GF-D8 (cell line): Measurements from ENCODE around the gene DLL1.
"Not testable (repeated sequence)": the region's sequence is repeated elsewhere in the genome, so short reads cannot be mapped to it uniquely, and the experiment has no call there.

Experiments used
- DNase-seq: peaks from one replicate; lab custom pipeline; 2025; lab: John Stamatoyannopoulos, UW

The DLL1 gene

DNA sequence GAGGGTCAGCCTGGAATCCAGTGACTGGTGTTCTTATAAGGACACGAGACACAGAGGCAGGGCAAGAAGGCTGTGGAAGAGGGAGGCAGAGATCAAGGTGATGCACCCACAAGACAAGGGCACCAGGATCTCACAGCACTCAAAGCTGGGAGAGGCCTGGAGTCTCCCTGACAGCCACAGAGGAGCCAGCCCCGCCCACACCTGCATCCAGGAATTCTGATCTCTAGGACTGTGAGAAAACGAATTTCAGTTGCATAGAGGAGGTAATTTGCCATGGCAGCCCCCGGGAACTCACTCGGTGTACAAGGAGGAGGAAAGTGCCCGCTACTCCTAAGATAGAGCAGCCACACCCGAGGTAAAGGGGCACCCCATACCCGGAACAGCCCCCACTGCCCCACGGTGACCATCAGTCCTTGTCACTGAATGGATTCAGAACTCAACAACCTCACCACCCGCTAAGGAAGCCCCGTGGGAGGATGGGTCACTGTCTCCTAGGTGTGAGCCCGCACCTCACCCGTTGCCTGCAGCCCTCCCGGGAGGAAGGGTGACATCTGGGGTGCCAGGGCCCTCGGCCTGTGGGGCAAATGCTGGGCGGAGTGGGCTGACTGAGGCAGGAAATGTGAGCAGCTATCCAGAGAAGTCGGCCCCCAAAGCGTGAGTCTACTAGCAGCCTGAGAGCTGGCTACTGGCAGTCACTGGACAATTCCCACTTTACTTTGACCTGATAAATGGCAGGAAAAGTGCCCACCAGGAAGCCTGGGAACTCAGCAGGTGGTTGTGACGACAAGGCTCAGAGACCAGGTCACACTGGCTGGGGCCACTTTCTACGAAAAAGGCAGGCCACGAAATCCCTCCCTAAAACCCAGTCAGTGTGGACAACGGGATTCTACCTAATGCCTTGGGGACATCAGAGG is 22.4 kb downstream of the DLL1 start:
- DNase-seq, result no peak

- DNase-seq, result no peak
Observed at GRCh38 chr6:170267688-170268087, 23.2 kb downstream of the DLL1 start.

DNA sequence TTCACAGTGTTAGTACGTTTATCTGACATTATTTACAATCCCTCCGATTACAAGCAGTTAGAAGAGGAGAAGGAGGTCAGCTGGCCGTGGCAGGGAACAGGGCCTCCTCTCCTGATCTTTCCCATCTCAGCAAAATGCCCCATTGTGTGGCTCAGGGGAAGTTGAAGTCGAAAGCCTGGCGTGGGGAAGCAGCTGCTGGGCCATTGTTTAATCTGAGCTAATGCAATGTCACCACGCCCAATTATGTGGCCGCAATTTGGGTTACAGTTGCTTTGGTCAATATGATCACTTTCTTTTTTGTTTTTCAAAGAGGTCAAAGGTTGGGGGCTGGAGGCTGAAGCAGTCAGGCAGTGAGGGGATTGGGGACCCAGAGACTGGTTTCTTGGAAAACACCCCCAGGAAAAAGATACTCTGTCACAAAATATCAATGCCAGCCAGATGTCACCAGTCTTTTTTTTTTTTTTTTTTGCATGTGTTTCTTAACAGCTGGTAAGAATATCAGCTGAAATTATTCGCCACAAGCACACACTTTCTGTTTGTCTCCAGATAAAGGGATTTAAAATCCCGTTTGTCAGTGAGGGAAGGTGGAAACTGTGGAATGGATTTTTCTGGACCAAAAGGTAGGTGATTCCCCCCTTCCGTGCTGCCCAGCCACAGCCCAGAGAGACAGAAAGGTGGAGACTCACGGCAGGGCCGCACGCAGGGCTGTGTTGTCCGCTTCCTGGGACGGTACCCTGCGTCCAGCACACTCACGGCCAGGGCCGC is 24.6 kb downstream of the DLL1 start:
- no peak for DNase-seq

GRCh38 chr6:170265655-170266054 is 25.2 kb downstream of the DLL1 start:
- no peak for DNase-seq

DNA sequence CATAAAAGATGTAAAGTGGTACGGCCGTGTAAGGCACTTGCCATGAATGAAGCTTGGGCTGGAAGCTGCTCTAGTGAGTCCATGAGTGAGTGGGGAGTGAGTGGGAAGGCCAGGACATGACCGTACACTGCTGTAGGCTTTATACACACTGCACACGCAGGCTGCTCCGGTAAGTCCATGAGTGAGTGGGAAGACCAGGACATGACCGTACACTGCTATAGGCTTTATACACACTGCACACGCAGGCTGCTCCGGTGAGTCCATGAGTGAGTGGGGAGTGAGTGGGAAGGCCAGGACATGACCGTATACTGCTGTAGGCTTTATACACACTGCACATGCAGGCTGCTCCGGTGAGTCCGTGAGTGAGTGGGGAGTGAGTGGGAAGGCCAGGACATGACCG is 26.2 kb downstream of the DLL1 start:
- DNase-seq, result not testable (repeated sequence)

GRCh38 chr6:170264086-170264485 is 26.8 kb downstream of the DLL1 start:
- no peak for DNase-seq

GRCh38 chr6:170263410-170263809 is 27.5 kb downstream of the DLL1 start:
- DNase-seq, result no peak

- no peak for DNase-seq
Observed at GRCh38 chr6:170262489-170263088, 28.3 kb downstream of the DLL1 start.

- no peak for DNase-seq
Observed at GRCh38 chr6:170261643-170262488, 29.0 kb downstream of the DLL1 start.

GRCh38 chr6:170260686-170261085 is 30.2 kb downstream of the DLL1 start:
- no peak for DNase-seq

GRCh38 chr6:170259278-170259677 is 31.6 kb downstream of the DLL1 start:
- no peak for DNase-seq

DNA sequence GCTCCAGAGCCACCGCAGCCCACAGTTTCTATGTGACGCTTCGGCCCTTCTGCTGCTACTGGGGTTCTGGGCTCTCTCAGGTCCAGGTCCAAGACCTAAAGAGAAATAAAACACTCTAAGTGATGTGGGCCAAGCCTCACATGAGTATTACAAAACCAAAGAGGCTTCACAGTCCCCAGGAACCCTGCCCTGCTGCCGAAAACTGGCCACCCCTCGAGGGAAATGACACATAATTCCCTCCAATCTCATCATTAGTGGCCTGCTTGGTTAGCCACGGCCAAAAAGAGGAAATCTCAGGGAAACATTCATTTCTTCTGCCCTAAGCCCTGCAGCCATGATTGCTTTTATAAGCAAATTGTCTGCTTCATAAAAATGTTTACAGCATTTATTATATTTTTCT is 32.5 kb downstream of the DLL1 start:
- DNase-seq, result no peak

- DNase-seq, result no peak
Observed at GRCh38 chr6:170257376-170257775, 33.5 kb downstream of the DLL1 start.

- DNase-seq, result no peak
Observed at GRCh38 chr6:170256641-170257040, 34.2 kb downstream of the DLL1 start.

- no peak for DNase-seq
Observed at GRCh38 chr6:170255426-170256125, 35.3 kb downstream of the DLL1 start.

GRCh38 chr6:170254315-170255213 is 36.3 kb downstream of the DLL1 start:
- no peak for DNase-seq

- DNase-seq, result no peak
Observed at GRCh38 chr6:170253910-170254269, 37.0 kb downstream of the DLL1 start.

DNA sequence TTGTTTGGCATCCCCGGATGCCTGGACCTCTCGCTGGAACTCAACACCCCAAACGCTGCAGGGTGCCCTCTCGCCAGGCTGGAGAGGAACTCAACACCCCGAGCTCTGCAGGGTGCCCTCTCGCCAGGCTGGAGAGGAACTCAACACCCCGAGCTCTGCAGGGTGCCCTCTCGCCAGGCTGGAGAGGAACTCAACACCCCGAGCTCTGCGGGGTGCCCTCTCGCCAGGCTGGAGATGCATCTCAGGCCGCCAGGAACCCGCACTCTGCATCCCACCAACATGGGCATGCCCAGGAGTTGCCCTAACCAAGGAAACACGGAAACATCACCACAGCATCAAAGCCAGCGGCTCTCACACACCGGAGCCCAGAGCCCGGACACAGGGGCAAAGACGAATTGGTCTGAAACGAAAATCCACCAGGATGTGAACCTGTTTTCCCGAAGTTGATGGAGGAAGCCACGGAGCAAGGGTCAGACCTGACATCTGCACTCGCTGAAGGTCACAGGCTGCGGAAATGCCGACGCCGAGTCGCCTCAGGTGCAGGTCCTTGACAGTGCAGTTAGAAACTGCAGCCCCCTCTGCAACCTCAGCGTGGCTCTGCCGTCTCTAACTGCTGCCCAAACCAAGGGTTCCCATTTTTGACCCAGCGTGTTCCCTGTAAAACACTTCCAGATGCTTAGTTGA is 37.5 kb downstream of the DLL1 start:
- DNase-seq, result no peak

DNA sequence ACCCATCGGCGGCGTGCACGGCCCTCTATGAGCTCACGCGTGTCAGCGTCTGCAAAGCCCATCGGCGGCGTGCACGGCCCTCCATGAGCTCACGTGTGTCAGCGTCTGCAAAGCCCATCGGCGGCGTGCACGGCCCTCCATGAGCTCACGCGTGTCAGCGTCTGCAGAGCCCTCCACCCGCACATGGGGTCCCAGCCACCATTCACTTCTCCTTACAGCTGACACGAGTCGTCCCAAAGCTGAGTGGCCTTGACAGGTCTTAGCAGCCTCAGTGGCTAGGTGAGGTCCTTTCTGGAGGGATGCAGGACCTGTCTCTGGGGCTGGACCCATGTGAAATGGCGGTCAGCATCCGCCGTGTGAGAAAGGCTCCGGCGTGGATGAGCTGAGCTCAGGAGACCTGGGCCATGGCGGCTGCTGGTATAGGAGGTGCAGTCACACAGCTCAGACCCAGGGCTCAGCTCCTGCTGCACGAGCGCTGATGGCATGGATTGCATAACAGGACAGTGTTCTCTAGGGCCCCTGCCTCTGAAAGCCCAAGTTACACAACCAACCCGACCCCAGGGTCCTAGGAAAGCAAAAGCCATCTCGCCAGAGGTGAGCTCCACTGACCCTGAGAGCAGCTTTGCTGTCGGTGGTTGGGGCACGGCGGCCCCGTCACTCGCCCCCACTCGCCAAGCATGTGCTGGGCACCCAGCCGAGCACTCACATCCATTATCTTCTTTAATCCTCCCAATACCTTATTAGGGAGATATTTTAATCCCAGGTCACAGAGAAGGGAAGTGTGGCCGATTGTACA is 38.9 kb downstream of the DLL1 start:
- DNase-seq, result no peak
